ENCODE data around the gene E2F1. TPM values are rescaled to one million over a fixed set of nuclear protein-coding genes. Genes with fewer than 3 reads are reported as not detected.

The E2F1 gene
- total and polyA plus RNA-seq, 4 donors, result 0.10 to 11.0 (median 0.88) TPM

DNA sequence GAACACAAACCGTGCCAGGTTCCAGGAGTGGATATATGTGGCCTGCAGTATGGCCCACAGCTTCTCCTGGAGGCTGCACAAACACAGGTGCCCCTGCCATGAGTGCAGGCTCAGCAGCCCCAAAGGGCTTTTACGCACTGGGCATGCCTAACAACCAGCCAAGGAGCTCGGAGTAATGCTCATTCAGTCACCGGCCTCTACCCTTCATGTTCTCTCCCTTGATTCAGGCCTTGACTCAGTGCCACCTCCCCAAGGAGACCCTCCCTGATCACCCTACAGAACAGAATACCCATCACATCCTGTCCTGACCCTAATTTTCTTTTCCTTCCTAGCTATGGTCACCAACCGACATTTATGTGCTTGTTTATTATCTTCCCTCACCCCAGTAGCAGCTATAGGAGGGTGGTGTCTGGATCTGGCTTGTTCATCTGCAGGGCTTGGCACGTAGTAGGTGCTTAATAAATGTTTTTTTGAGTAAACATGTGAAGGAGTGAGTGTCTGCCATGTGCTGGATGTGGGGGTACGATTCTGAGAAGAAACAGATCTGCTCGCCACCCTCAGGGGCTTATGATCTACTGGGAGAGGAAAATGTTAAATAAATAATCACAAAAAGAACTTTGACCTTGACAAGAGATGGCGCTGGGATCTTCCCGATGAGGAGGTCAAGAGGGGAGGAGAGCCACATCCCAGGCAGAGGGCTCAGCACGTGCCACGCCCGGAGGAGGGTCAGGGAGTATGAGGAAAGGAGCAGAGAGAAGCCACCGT lies 24.7 kb upstream of the E2F1 start:
- Histone ChIP-seq H3K9me3 (ENCODE audit: control insufficient read depth in 4 of 4, low read length in 3 of 4) (no peaks in the 10 kb centered on the region), H3K4me3 (ENCODE audit: low read depth in 1 of 3, low read length in 3 of 3) (no peak overlapping the region), H3K4me1 (ENCODE audit: control insufficient read depth in 4 of 4, insufficient read depth in 4 of 4, low read length in 3 of 4) (no peaks in the 10 kb centered on the region), H3K27ac (ENCODE audit: low read depth in 1 of 2, low read length in 2 of 2) (no peak overlapping the region), H3K36me3 (ENCODE audit: control insufficient read depth in 4 of 4, insufficient read depth in 3 of 4, low read depth in 1 of 4, low read length in 3 of 4) (peaks cover 3 to 29% (median 13%) of the 10 kb centered on the region in 4 donors), H3K27me3 (ENCODE audit: control insufficient read depth in 4 of 4, insufficient read depth in 4 of 4, low read length in 3 of 4) (no peaks in the 10 kb centered on the region), H3K9ac (ENCODE audit: low read depth in 1 of 2, low read length in 2 of 2) (no peak overlapping the region)
- 68% methylated on average over 14 of the region's 14 CpGs for WGBS
- TF ChIP-seq FOXA1 (IDR thresholded peaks at IDR 0.05), result no peak
- TF ChIP-seq SP1 (IDR thresholded peaks at IDR 0.05), result no peak
- TF ChIP-seq JUND (IDR thresholded peaks at IDR 0.05), result no peak
- no peak for TF ChIP-seq RAD21 (IDR thresholded peaks at IDR 0.05)
- TF ChIP-seq FOXA2 (IDR thresholded peaks at IDR 0.05), result no peak
- TF ChIP-seq, protein P1, sequence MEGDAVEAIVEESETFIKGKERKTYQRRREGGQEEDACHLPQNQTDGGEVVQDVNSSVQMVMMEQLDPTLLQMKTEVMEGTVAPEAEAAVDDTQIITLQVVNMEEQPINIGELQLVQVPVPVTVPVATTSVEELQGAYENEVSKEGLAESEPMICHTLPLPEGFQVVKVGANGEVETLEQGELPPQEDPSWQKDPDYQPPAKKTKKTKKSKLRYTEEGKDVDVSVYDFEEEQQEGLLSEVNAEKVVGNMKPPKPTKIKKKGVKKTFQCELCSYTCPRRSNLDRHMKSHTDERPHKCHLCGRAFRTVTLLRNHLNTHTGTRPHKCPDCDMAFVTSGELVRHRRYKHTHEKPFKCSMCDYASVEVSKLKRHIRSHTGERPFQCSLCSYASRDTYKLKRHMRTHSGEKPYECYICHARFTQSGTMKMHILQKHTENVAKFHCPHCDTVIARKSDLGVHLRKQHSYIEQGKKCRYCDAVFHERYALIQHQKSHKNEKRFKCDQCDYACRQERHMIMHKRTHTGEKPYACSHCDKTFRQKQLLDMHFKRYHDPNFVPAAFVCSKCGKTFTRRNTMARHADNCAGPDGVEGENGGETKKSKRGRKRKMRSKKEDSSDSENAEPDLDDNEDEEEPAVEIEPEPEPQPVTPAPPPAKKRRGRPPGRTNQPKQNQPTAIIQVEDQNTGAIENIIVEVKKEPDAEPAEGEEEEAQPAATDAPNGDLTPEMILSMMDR (IDR thresholded peaks at IDR 0.05; ENCODE audit: low read depth, low read length, missing input control), result no peak
- no peak for TF ChIP-seq ZBTB33 (IDR thresholded peaks at IDR 0.05)
- no peak for TF ChIP-seq HNF4G (IDR thresholded peaks at IDR 0.05)
- TF ChIP-seq HNF4A (conservative IDR thresholded peaks at IDR 0.05), result no peak
- TF ChIP-seq NR2F2 (IDR thresholded peaks at IDR 0.05), result no peak
- no peak for DNase-seq (ENCODE audit: low spot score)

DNA sequence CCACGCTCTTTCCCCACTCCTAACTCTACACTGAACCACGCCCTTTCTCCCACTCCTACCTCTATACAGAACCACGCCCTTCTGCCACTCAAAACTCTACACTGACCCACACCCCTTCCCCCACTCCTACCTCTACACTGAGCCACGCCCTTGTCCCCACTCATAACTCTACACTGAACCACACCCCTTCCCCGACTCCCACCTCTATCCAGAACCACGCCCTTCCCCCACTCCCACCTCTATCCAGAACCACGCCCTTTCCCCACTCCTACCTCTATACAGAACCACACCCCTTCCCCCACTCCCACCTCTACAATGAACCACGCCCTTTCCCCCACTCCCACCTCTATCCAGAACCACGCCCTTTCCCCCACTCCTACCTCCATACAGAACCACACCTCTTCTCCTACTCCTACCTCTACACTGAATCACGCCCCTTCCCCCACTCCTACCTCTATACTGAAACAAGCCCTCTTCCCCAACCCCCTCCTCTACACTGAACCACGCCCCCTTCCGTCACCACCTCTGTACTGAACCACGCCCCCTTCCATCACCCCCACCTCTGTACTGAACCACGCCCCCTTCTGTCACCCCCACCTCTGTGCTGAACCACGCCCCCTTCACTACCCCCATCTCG lies 23.8 kb upstream of the E2F1 start:
- DNase-seq (ENCODE audit: low spot score), result no peak
- WGBS, result 89% methylated on average over 16 of the region's 16 CpGs
- Histone ChIP-seq H3K27ac (ENCODE audit: low read depth in 1 of 2, low read length in 2 of 2) (no peak overlapping the region), H3K4me3 (ENCODE audit: low read depth in 1 of 3, low read length in 3 of 3) (no peak overlapping the region), H3K27me3 (ENCODE audit: control insufficient read depth in 4 of 4, insufficient read depth in 4 of 4, low read length in 3 of 4) (no peaks in the 10 kb centered on the region), H3K9ac (ENCODE audit: low read depth in 1 of 2, low read length in 2 of 2) (no peak overlapping the region), H3K9me3 (ENCODE audit: control insufficient read depth in 4 of 4, low read length in 3 of 4) (no peaks in the 10 kb centered on the region), H3K36me3 (ENCODE audit: control insufficient read depth in 4 of 4, insufficient read depth in 3 of 4, low read depth in 1 of 4, low read length in 3 of 4) (peaks cover 4 to 32% (median 13%) of the 10 kb centered on the region in 4 donors), H3K4me1 (ENCODE audit: control insufficient read depth in 4 of 4, insufficient read depth in 4 of 4, low read length in 3 of 4) (no peaks in the 10 kb centered on the region)
- TF ChIP-seq TAF1 (conservative IDR thresholded peaks at IDR 0.05) (no peak), RXRA (IDR thresholded peaks at IDR 0.05) (no peak), GABPA (IDR thresholded peaks at IDR 0.05 in 1 of 2, conservative IDR thresholded peaks at IDR 0.05 in 1 of 2) (no peak), EGR1 (IDR thresholded peaks at IDR 0.05; ENCODE audit: low read depth in 2 of 2) (no peak), FOXA2 (IDR thresholded peaks at IDR 0.05) (no peak), ATF3 (IDR thresholded peaks at IDR 0.05) (no peak), ZBTB33 (IDR thresholded peaks at IDR 0.05) (no peak), FOXA1 (IDR thresholded peaks at IDR 0.05) (no peak), RAD21 (IDR thresholded peaks at IDR 0.05) (no peak), YY1 (IDR thresholded peaks at IDR 0.05) (no peak), NR2F2 (IDR thresholded peaks at IDR 0.05) (no peak), HNF4A (conservative IDR thresholded peaks at IDR 0.05) (no peak), SP1 (IDR thresholded peaks at IDR 0.05) (no peak), JUND (IDR thresholded peaks at IDR 0.05) (no peak)
- TF ChIP-seq, protein P1 (IDR thresholded peaks at IDR 0.05; ENCODE audit: low read depth, low read length, missing input control), result no peak
- TF ChIP-seq, protein P2, sequence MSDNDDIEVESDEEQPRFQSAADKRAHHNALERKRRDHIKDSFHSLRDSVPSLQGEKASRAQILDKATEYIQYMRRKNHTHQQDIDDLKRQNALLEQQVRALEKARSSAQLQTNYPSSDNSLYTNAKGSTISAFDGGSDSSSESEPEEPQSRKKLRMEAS (IDR thresholded peaks at IDR 0.05), result no peak
- TF ChIP-seq, protein P3, sequence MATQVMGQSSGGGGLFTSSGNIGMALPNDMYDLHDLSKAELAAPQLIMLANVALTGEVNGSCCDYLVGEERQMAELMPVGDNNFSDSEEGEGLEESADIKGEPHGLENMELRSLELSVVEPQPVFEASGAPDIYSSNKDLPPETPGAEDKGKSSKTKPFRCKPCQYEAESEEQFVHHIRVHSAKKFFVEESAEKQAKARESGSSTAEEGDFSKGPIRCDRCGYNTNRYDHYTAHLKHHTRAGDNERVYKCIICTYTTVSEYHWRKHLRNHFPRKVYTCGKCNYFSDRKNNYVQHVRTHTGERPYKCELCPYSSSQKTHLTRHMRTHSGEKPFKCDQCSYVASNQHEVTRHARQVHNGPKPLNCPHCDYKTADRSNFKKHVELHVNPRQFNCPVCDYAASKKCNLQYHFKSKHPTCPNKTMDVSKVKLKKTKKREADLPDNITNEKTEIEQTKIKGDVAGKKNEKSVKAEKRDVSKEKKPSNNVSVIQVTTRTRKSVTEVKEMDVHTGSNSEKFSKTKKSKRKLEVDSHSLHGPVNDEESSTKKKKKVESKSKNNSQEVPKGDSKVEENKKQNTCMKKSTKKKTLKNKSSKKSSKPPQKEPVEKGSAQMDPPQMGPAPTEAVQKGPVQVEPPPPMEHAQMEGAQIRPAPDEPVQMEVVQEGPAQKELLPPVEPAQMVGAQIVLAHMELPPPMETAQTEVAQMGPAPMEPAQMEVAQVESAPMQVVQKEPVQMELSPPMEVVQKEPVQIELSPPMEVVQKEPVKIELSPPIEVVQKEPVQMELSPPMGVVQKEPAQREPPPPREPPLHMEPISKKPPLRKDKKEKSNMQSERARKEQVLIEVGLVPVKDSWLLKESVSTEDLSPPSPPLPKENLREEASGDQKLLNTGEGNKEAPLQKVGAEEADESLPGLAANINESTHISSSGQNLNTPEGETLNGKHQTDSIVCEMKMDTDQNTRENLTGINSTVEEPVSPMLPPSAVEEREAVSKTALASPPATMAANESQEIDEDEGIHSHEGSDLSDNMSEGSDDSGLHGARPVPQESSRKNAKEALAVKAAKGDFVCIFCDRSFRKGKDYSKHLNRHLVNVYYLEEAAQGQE (IDR thresholded peaks at IDR 0.05), result no peak
